BE2C (cell line): ENCODE measurements around the gene COL4A2.

ENCODE experiments used
- DNase-seq: peaks from one replicate; pipeline ENCODE4 v3.0.0-alpha.2; 2020
- H3K27me3 ChIP-seq: fragments of 250-450 bp; sonication (Bioruptor Pico); 2 replicates; pipeline ENCODE4 v1.5.1; 2020; ENCODE audit warnings: mild to moderate bottlenecking
- H3K36me3 ChIP-seq: fragments of 250-450 bp; sonication (Bioruptor Pico); 2 replicates; pipeline ENCODE4 v1.5.1; 2020; ENCODE audit warnings: mild to moderate bottlenecking
- H3K4me1 ChIP-seq: fragments of 250-450 bp; sonication (Bioruptor Pico); 2 replicates; pipeline ENCODE4 v1.5.1; 2020
- H3K4me3 ChIP-seq: 2 replicates; pipeline ENCODE4 v1.5.1; 2011; ENCODE audit warnings: low read depth, low read length
- H3K9me3 ChIP-seq: fragments of 250-450 bp; sonication (Bioruptor Pico); 2 replicates; pipeline ENCODE4 v1.5.1; 2020
- CTCF ChIP-seq: IDR thresholded peaks from 2 replicates; pipeline ENCODE4 v1.5.1; 2012; ENCODE audit warnings: mild to moderate bottlenecking, low read depth, low read length

The COL4A2 gene

GRCh38 chr13:110536006-110536693 is 229.1 kb downstream of the COL4A2 start:
- DNase-seq: no peak
- H3K4me1 ChIP-seq: no peaks in the 10 kb centered on the region
- TF ChIP-seq CTCF: no peak

DNA sequence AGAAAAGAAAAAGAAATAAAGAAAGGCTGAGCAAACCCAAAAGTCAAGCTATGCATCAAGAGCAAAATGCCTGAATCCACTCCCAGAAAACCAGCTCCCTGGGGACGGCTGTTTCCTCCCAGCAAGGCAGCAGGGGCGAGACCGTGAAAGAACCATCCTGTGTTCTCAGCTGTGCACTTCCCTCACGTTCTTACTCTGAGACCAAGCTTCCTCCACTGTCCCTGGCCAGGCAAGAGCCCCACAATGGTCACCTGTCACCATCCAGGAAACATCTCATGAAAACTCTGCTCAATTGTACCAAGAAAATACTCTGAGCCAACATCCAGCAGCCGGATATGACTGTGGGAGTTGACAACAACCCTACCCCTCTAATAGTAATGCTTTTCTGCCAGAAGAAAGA is 231.5 kb downstream of the COL4A2 start:
- no peak for DNase-seq
- no peak for TF ChIP-seq CTCF
- H3K4me1 ChIP-seq: no peaks in the 10 kb centered on the region
- H3K36me3 ChIP-seq: no peaks in the 10 kb centered on the region
- H3K4me3 ChIP-seq: no peak overlapping the region
- H3K9me3 ChIP-seq: no peaks in the 10 kb centered on the region
- no peaks in the 10 kb centered on the region for H3K27me3 ChIP-seq

More at GRCh38 chr13:110536006-110536693, 229.1 kb downstream of the COL4A2 start:
- no peaks in the 10 kb centered on the region for H3K36me3 ChIP-seq
- H3K27me3 ChIP-seq: no peaks in the 10 kb centered on the region
- H3K4me3 ChIP-seq: no peak overlapping the region
- H3K9me3 ChIP-seq: no peaks in the 10 kb centered on the region

DNA sequence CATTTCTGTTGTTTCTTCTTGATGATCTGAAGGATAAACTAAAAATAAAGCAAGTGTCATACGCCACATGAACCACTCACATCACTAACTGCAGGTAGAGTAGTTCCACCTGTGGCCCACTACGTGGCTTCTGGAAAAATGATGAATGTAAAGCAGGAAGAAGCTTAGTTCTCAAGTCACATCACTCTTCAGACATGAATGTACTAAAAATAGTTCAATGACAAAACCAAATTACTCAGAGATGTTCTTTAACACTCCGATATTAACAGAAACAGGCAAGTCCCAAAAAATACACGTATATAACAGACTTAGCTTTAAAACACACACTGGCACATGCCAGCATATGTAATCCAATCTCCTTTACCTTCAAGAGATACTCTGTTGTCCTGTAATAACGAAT is 232.8 kb downstream of the COL4A2 start:
- H3K27me3 ChIP-seq: no peaks in the 10 kb centered on the region
- TF ChIP-seq CTCF: no peak
- no peaks in the 10 kb centered on the region for H3K4me1 ChIP-seq
- H3K4me3 ChIP-seq: no peak overlapping the region
- no peak for DNase-seq
- H3K9me3 ChIP-seq: no peaks in the 10 kb centered on the region
- H3K36me3 ChIP-seq: no peaks in the 10 kb centered on the region

GRCh38 chr13:110540871-110541525 is 233.9 kb downstream of the COL4A2 start:
- no peak for TF ChIP-seq CTCF
- Histone ChIP-seq H3K4me1 (no peaks in the 10 kb centered on the region), H3K27me3 (no peaks in the 10 kb centered on the region), H3K36me3 (no peaks in the 10 kb centered on the region), H3K4me3 (no peak overlapping the region), H3K9me3 (no peaks in the 10 kb centered on the region)
- no peak for DNase-seq

GRCh38 chr13:110541526-110541920 is 234.4 kb downstream of the COL4A2 start:
- no peaks in the 10 kb centered on the region for H3K27me3 ChIP-seq
- no peaks in the 10 kb centered on the region for H3K9me3 ChIP-seq
- TF ChIP-seq CTCF: no peak
- DNase-seq: no peak
- no peak overlapping the region for H3K4me3 ChIP-seq
- H3K36me3 ChIP-seq: no peaks in the 10 kb centered on the region
- H3K4me1 ChIP-seq: no peaks in the 10 kb centered on the region

GRCh38 chr13:110542169-110542796 is 235.2 kb downstream of the COL4A2 start:
- Histone ChIP-seq H3K36me3 (no peaks in the 10 kb centered on the region), H3K9me3 (no peaks in the 10 kb centered on the region)
- DNase-seq: no peak

More at GRCh38 chr13:110542169-110542796, 235.2 kb downstream of the COL4A2 start:
- no peaks in the 10 kb centered on the region for H3K27me3 ChIP-seq
- no peak overlapping the region for H3K4me3 ChIP-seq
- no peaks in the 10 kb centered on the region for H3K4me1 ChIP-seq
- TF ChIP-seq CTCF: no peak
